NCI-H1436 (cell line): ENCODE measurements around the gene GAL.

Source experiments
- DNase-seq: peaks from one replicate; lab custom pipeline; 2025; lab: John Stamatoyannopoulos, UW

GAL gene

DNA sequence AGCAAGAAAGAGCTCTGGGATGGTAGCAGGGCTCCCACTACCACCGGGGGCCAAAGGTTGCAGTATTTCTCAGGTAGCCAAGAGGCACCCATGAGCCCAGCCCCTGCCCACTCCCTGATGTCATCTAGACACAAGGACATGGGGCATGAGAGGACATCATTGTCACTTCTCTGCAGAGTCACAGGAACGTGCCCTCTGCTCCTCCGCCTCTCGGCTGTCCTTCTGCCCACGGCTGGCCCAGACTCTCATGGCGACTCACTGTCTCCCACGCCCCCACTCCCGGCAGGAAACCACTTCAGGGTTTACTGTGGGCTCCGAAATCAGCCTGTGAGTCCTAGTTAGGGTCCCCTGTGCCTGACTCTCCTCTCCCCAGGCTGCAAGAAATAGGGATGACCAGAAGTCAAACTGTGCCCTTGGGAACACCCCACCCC is 1.8 kb upstream of the GAL start:
- no peak for DNase-seq

DNA sequence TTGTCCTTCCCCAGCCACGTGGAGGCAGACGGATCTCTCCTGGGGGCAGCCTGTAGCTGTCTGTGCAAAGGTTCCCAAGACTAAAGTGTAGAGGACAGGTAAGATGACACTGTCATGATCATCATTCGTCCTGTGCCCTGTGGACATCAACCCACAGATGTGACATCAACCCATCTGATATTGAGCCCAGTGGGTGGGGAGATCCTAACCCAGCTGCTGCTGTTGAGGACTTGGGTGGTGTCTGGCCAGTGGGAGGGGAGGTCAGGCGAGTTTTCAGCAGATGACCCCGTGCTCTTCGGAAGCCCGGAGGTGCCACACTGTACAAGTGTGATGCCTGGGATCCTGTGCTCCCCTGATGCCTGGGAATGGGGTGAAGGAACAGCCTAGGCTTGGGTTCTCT is 1.2 kb upstream of the GAL start:
- no peak for DNase-seq

DNA sequence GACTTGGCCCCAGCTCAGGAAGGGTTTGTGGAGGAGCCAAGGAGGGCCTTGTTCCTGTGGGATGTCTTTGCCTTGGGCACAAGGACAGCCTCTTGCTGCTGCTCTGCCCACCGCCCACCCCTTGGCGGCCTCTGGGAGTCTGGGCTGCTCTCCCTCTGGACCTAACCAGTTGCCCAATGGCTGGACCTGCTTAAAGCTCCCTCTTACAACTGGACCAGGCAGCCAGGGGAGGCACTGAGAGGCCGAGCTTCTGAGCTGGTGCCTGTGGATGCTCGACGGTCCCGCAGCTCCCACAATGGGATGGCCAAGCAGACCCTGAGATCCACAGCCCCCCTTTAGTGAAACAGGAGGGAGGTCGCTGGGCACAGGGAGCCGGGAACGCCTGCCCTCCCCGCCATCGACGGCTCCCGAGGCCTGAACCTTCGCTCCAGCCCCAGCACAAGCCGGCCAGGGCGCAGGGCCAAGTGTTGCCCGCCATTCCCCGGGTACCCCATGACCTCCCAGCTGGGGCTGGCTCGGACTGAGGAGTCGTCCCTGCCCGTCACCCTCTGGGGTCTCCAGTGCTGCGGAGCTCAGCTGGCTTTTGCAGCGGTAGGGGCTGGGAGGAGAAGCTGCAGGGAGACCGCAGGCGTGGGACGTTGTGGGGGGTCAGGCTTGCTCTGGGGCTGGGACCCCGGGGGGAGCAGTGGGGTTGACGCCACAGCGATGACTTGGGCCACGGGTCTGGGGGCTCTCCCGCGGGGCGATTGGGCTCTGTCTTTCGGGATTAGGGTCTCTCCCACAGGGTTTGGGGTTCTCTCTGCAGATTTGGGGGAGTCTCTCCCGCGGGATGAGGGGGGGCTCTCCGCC is 584 bp upstream of the GAL start:
- DNase-seq: no peak

DNA sequence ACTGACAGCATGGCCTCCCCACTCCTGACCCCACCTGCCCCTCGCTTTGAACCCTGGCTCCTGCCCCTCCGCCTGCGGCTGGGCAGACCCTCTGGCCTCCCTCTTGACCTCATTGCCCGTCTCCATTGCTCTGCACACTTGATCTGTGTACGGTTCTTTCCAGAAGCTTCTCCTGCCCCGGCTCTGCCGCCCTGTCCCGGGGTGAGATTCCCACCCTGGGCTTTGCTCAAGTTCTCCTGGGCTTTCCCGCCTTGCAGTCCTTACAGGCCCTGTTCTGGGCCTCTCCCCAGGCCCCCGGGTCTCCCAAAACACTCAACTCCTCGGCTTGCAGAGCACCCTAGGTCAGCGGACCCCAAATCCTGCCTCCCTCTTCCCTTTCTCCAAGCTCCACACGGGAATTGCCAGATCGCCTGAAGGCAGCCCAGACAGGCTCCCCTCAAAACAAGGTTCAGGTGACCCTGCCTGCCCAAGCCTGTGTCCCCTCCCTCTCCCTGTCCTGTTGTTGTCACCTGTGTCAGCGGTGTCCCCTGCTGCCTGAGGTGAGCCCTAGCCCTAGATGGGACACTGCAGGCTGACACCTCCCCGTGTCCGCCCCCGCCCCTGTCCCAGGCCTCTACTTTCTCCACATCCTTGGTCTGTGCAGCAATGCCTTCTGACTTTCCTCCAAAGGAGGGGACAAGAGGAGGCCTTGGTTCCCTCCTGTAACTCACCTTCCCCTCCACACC is 1.5 kb downstream of the GAL start:
- DNase-seq: no peak

DNA sequence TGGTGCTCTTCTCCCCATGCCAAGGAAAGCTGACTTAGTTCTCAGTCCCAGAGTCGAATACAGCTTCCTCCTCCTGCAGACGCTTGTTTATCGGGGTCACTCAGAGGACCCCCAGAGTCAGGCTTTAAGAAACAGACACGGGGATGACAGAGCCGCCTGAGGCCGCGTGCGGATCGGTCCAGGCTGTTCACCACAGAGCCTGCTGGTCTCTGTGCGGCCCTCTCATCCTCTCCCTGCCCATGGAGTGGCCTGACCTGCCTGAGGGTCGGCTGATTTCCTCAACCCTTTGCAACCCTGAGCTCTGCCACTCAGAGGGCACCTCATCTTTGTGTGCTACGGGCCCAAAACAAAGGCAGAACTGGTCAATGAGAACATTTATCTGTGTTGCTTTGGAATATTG is 2.1 kb downstream of the GAL start:
- DNase-seq: no peak

DNA sequence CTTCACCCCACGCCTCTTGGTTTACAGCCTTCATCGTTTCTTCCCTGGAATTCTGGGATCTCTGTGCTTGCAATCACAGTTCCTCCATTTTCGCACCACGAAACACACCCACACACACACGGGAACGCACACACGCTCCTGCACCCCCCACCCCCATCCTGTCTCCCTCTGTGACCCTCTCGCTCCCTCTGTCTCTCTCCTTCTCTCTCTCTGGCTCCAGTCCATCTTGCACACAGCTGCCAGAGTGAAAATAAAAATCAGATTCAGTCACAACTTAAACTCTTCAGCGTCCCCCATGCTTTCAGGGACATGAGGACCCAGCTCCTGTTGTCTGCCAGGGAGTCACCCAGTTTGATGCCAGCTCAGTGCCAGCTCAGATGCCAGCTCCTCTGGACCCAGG is 3.0 kb downstream of the GAL start:
- DNase-seq: no peak

DNA sequence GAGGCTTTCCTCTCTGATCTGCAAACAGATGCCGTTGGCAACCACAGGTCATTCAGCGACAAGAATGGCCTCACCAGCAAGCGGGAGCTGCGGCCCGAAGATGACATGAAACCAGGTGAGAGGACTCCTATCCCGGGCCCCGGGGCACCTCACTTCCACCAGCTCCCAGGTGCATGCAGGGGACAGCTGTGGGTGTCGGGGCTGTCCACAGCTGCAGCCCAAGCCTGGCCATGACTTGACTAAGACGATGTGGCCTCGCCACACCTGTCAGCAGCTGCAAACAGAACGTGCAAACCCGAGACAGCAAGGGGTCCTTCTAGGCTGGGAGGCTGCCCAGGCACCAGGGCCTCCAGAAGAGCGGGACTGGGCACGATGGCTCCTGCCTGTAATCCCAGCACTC is 3.6 kb downstream of the GAL start:
- DNase-seq: no peak

DNA sequence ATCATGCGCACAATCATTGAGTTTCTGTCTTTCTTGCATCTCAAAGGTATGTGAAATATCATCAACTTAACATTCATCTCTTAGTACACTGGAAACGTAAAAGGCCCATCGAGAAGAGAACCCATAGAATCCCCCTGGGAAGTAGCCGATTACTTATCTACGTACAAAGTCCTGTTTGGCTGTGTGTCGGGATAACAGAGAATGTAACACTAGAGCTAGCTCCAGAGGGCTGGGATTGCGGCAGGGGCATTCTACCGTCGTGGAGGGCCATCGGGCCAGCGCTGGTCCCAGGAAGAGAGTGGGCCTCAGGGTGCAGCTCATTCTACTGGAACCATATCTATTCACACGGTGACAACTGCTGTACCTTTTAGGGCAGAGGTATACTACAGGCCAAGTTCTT is 4.5 kb downstream of the GAL start:
- no peak for DNase-seq

DNA sequence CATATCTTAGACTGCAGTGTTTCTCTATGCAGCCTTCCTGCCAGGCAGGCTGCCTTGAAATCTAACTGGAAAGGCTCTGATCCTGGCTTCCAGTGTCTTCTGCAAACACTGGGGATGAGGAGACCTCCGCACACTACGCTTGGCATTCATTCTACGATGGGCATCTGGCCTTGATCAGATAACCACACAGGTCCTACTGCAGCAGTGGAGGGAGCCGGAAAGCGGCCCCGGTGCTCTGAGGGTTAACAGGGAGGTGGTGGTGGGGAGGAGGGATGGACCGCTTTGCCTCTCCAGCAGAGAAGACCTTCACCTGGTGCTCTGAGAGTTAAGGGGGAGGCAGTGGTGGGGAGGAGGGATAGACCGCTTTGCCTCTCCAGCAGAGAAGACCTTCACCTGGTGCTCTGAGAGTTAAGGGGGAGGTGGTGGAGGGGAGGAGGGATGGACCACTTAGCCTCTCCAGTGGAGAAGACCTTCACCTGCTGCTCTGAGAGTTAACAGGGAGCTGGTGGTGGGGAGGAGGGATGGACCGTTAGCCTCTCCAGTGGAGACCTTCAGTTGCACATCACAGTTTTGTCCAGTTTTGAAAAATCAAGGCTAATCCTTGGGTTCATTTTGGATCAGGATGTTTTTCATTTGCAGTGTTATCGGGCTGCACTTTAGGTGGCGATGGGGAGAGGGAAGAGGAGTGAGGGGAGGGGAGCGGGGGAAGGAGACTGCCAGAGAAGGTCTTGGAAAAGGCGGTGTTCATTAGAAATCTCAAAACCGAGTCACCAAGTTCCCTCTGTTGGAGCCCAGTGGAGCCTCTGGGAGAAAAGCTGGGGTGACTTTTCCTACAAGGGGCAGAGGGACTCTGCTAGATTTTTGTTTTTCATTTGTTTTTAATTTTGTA is 5.6 kb downstream of the GAL start:
- no peak for DNase-seq

DNA sequence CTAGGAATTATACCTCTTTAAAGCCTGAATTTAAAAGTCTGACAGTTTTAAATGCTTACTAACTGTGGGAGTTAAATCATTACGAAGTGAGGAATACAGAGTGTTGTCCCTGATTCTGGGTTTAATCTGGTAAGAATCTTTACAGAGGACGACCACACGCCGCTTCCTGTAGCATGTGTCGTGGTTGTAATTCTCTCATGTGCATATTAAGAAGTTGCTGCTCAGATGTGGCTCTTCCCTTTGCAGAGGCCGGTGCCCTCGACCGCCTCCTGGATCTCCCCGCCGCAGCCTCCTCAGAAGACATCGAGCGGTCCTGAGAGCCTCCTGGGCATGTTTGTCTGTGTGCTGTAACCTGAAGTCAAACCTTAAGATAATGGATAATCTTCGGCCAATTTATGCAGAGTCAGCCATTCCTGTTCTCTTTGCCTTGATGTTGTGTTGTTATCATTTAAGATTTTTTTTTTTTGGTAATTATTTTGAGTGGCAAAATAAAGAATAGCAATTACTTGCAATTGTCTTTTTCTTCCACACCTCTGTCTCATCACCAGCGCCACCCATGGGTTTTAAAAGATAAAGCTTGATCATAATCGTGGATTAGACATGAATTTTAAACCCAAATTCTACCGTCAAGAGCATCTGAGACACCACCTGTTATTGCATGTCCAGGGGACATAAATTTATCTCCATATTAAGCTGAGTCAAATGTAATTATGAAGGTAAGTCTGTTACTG is 6.5 kb downstream of the GAL start:
- no peak for DNase-seq

DNA sequence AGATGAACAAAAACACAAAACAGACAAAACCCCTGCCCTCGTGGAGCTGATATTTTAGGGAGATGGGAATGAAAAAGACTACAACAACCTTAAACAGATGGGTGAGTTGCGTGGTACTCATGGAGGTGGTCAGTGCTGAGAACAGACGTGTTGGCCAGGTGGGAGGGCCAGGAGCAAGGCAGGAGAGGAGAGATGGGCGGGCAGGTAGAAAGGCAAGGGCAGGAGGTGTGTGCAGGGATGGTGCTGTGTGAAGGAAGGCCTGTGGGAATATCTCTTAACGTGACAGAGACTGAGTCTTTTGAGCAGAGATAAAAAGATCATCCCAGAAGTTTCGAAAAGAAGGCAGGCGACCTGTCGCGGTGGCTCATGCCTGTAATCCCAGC is 7.0 kb downstream of the GAL start:
- DNase-seq: no peak

DNA sequence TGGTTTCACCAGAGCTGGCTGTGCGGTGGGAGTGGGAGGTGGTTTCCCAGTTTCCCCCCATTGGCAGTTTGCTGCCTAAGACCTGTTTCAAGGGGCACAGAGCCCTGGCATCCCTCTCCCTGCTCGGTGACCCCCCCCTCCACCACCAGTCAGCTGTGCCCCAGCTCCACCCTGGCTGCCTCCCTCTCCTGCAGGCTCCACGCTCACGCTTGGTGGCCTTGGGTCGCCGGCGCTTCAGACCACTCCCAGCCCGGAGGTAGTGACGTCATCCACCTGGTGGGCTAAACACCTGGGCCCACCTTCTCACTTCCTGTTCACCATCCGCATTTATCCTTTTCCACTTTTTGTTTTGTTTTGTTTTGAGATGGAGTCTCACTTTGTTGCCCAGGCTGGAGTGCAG is 7.8 kb downstream of the GAL start:
- no peak for DNase-seq

DNA sequence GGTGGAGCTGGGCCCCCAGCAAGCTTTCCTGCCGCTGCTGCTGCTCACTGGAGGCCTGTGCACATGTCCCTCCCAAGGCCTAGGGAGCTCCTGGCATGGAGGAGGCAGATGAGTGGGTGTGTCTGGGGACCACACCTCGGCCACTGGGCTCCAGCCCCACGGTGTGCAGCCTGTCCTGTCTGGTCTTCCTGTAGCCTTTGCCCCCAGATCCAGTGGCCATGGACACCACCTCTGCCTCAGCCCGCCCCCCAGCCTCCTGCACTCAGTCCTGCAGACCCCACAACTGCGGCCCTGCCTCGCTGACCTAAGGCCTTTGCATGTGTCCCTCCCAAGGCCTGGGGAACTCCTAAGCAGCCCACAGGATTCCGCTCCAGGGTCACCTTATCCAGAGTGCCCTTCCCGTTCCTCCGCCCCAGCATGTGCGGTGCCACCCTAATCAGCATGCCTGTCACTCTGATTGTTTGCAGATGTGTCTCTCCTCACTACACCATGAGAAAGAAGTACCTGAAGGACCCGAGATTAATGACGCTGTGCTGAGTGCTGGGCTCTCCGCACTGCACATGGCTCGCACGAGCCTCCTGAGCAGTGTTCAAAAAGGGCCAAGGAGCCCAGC is 8.6 kb downstream of the GAL start:
- no peak for DNase-seq

DNA sequence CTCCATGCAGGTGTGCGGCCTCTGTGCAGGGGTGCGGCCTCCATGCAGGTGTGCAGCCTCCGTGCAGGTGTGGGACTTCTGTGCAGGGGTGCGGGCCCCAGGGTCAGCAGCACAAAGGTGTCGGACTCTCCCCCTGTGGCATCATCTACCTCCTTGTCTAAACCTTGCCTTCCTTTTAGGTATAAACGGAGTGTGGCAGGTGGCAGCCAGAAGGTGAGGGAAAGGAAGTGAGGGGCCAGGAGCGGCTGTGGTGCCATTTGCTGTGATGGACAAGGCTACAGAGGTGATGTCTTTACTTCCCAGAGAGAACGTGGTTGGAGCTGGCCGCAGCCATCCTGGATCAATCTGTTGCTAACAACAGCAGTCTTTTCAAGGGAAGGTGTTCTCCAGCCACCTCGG is 9.1 kb downstream of the GAL start:
- DNase-seq: no peak

DNA sequence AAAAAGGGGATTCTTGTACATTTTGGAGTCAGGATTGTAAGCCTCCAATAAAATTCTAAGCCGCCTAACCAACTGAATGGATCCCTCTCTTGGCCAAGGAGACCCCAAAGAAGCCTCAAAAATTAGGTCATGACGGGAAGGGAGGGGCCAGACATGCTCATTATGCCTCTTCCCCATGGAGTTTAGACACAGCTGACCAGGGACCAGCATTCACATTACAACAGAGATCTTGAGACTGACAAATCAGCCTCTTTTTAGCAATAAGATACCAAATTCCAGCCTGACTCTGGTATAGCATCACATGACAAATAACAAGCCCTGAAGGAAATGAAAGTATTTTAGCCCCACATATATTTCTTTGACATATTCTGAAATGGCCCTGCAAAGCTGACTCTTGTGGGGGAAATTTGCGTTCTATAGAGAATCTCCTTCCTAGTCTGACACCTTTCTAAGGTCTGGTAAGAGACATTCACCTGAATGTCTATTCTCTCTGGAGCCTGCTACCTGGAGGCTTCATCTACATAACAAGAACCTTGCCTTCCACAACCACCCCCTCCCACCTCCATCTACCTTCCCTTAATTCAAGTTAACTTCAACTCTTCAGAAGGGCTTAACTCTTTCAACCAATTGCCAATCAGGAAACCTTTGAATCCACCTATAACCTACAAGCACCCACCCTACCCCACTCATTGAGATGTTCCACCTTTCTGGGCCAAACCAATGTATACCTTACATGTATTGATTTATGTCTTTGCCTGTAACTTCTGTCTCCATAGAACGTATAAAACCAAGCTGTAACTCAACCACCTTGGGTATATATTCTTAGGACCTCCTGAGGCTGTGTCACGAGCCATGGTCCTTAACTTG is 10.3 kb downstream of the GAL start:
- DNase-seq: no peak

DNA sequence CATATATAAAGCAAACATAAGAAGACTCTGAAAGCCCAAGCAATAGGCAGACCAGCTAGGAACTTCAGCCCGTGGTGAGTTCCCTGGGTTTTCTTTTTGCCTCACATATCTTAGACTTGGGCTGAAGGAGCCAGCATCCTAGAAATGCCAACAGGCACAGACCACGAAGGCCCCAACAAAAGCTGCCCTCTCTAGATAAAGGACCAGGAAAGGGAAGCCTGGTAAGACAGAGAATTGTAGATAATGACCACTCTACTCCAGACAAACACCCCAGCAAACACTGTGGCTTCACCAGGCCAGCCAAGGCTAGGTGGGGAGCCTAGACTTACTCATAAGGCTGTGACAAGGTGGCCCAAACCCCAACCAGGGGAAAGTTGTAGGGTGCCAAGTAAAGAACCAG is 11.2 kb downstream of the GAL start:
- no peak for DNase-seq

DNA sequence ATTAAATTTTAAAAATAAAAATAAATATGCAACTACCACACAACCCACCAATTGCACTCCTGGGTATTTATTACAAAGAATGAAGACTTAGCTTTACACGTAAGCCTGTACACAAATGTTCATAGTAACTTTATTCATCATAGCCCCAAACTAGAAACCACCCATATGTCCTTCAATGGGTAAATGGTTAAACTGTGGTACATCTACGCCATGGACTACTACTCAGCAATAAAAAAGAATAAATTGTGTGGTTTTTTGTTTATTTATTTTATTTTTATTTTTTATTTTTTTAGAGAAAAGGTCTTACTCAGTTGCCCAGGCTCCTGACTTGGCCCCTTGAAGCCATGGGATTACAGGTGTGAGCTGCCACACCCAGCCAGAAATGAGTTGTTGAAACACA is 14.6 kb downstream of the GAL start:
- no peak for DNase-seq

DNA sequence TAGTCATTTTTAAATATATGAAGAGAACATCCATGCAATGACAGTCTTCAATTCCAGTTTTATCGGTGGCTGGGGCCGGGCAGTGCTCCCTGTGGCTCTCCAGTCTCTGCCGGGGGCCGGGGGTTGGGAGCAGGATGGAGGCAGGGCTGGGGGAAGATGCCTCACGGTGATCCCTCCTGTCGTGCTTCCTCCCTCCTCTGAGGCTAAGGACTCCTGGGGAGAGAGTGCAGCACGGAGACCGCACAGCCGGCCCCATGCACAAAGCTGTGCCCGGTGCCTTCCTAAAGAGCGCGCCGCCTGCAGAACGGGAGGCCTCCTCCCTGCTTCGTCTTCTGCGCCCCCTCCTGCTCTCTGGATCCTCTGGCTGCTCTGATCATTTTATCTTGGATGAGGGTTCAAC is 20.5 kb downstream of the GAL start:
- no peak for DNase-seq

DNA sequence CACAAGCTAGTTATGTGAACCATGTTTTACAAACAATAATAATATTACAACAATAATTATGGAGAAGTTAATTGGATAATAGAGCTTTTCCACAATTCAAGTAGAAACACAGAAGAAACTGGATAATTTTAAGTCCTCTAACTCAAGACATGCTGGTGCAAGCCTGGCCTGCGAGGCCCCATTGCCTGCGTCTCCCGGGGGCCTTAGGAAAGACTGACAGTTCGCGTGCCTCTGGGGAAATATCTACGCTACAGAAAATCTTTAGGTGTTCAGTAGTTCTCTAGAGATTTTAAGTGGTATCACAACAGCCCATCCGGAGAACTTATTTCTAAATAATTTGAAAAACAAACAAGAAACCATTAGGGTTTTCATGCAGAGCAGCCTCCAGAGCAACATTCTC is 23.2 kb downstream of the GAL start:
- DNase-seq: peak; percentile 14

DNA sequence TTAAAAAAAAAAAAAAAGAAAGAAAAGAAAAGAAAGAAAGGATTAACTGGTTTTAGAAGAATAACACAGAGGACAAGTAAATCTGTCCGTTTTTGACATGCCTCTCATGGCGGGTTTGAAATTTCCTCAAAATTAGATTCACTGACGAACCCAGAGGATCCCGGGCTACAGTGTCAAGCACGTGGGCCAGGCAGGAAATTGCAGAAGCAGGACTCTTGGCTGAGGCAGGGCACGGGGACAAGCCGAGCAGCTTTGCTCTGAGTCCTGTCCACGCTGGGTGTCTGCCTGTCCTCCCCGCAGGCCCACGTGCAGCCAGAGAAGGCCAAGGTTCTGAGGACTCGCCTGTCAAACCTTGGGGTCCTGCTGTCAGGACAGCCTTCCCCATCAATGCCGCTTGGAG is 24.7 kb downstream of the GAL start:
- no peak for DNase-seq

DNA sequence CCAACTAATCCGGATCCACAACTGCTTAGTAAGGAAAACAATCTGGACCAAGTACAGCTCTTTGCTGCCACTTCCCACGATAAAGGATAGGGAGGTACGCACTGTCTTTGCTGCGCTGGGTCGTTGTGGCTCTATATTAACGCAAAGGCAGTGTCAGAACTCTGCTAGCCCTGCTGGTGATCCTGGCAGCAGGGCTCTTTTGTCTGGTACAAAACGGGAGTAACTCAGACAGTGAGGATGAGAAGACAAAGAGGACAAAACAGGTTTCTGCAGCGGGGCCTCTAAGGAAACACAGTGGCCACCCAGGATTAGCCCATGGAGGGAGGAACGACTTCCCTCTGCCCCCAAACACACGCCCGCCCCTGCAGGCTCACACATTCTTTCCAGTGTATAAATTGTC is 26.1 kb downstream of the GAL start:
- no peak for DNase-seq
